ENCODE measurements around the gene GLCCI1.
"Not testable (repeated sequence)": the region's sequence is repeated elsewhere in the genome, so short reads cannot be mapped to it uniquely, and the experiment has no call there.

GLCCI1 gene

DNA sequence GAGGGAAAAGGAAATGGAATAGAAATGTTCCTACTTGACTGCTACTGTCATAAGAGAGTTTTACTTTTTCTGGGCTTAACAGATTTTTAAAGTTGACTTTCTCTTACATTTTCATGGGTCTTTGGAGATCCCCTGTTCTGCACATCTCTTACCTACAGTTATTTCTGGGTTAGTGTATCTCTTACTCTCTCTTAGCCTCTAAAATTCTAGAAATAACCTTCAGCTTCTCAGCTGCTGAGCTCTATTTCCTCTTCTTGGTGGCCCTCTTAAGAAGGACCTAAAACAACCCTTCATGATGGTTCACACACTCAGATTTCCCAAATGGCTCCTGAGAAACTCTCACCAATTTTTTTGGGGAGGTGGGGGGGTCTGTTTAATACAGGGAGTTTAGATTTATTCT is 79.5 kb downstream of the GLCCI1 start:
- DNase-seq (ENCODE audit: low read depth in 2 of 2) = not testable (repeated sequence)

DNA sequence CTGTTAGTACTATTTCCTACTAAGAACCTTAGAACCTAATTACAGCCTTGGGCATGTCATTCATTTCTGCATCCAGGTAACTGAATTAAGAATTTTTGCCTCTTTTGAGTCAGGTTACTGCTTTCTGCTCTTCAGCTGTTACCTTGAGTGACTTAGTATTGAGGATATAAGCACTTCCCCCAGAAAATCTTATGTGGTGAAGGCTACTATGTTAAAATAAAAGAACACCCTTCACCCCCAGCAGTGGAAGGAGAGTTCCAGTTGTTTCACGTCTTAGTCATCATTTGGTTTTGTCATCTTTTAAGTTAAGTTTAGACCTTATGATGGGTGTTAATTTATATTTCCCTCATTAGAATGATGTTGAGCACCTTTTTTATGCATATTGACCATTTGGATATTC is 82.8 kb downstream of the GLCCI1 start:
- DNase-seq (ENCODE audit: low read depth in 2 of 2) = no peak

DNA sequence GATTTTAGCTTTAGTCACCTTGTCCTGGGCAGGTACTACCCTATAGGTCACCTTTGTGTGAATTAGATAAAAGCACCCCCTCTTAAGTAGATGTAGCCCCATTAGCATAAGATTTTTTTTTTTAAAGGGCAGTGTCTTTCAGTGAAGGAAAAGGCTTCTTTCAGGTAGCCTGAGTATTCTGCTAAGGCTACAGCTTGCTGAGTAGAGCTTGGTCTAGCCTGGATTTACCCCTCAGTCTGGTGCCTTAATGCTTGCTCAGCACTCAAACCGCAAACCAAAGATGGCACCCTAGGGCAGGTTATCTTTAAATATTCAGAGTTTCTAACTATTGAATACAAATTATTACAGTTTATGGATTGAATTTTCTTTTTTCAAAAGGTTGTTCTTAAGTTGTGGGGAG is 83.4 kb downstream of the GLCCI1 start:
- DNase-seq (ENCODE audit: low read depth in 2 of 2) = no peak

DNA sequence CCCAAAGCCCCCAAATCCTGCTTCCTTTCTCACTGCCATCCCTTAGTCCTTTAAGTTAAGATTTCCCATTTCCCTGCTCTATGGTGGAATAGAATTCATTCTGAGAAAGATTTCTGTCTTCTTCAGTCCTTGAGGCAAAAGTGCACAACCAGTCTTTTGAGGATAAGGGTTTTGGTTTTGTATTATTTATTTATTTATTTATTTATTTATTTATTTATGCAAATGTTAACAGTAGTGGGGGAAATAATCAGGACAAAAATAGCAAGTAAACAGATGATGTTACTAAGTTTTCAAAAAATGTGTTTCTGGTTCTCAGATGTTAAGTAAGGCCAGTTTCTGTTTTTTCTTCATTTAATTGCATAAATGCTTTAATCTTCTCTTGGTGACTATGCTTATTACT is 84.2 kb downstream of the GLCCI1 start:
- DNase-seq (ENCODE audit: low read depth in 2 of 2) = no peak

DNA sequence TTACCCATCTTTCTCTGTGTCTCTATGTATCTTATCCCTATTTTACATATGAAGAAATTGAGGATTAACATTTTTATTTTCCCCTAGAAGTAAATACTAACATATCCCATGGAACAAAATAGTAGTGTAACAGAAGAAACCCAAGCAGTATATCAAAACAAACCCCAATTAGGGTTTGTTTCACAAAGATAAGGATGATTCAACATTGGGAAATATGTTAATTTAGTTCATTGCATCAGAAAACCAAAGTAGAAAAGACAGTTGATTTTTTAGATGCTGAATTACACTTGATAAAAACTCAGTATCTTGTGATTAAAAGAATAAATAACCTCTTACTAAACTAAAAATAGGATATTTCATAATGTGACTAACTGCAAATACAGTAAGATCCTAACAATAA is 87.8 kb downstream of the GLCCI1 start:
- DNase-seq (ENCODE audit: low read depth in 2 of 2) = no peak

GRCh38 chr7:8057566-8057965 is 89.0 kb downstream of the GLCCI1 start:
- DNase-seq (ENCODE audit: low read depth in 2 of 2) = no peak

DNA sequence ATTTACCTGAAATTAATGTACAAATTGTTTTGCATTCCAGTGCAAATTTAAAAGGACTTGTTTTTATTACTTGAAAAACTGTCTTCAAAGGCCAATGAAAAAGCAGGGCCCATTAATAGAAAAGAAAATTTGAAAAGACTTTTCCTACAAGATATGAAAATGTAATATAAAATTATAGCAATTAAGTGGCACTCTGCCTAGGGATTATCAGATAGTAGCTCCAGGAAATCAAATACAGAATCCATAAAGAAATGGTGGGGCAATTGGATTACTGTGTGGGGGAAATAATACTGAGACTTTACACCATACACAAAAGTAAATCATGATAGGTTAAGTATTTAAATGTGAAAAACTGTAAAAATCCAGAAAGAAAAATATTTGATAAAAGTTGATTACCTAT is 89.7 kb downstream of the GLCCI1 start:
- DNase-seq (ENCODE audit: low read depth in 2 of 2) = no peak

GRCh38 chr7:8058852-8059251 is 90.3 kb downstream of the GLCCI1 start:
- no peak for DNase-seq (ENCODE audit: low read depth in 2 of 2)

DNA sequence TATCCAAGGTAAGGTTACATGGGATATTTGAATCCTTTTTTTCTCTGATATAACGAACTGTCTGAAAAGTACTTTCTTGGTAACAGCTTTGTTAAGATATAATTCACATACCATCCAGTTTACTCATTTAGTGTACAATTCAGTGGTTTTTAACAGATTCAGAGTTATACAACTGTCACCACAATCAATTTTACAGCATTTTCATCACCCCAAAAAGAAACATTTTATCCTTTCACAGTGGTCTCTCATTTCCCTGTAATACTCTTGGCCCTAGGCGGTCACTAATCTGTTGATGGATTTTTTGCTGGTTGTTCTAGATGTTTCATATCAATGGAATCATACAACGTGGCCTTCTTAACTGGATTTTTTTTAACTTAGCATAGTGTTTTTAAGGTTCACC is 91.6 kb downstream of the GLCCI1 start:
- no peak for DNase-seq (ENCODE audit: low read depth in 2 of 2)

DNA sequence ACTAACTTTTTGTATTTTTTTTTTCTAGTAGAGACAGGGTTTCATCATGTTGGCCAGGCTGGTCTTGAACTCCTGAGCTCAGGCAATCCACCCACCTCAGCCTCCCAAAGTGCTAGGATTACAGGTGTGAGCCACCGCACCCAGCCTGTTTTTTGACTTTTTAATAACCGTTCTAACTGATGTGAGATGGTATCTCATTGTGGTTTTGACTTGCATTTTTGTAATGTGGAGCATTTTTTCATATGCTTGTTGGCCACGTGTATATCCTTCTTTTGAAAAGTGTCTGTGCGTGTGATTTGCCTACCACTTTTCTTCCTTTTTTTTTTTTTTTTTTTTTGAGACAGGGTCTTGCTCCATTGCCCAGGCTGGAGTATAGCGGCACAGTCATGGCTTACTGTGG is 94.7 kb downstream of the GLCCI1 start:
- not testable (repeated sequence) for DNase-seq (ENCODE audit: low read depth in 2 of 2)

- no peak for DNase-seq (ENCODE audit: low read depth in 2 of 2)
Measured at GRCh38 chr7:8063706-8064297, 95.2 kb downstream of the GLCCI1 start.

DNA sequence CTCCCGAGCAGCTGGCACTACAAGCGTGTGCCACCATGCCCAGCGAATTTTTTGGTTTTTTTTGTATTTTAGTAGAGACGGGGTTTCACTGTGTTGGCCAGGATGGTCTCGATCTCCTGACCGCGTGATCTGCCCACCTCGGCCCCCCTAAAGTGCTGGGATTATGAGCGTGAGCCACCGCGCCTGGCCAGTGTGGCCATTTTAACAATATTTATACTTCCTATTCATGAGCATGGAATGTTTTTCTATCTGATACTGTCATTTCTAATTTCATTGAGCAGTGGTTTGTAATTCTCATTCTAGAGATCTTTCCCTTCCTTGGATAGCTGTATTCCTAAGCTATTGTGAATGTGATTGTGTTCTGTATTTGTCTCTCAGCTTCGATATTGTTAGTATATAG is 96.2 kb downstream of the GLCCI1 start:
- DNase-seq (ENCODE audit: low read depth in 2 of 2) = no peak

DNA sequence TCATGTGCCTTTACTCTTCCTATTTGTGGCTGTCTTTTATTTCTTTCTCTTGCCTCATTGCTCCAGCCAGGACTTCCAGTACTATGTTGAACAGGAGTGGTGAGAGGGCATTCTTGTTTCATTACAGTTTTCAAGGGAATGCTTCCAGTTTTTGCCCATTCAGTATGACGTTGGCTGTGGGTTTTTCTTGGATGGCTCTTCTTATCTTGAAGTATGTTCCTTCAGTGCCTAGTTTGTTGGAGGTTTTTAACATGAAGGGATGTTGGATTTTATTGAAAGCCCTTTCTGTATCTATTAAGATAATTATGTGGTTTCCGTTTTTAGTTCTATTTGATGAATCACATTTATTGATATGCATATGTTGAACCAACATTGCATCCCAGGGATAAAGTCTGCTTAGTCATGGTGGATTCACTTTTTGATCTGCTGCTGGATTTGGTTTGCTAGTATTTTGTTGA is 96.8 kb downstream of the GLCCI1 start:
- no peak for DNase-seq (ENCODE audit: low read depth in 2 of 2)

- DNase-seq (ENCODE audit: low read depth in 2 of 2) = no peak
Measured at GRCh38 chr7:8068892-8069686, 100.5 kb downstream of the GLCCI1 start.

GRCh38 chr7:8070451-8071180 is 102.0 kb downstream of the GLCCI1 start:
- DNase-seq (ENCODE audit: low read depth in 2 of 2) = no peak

GRCh38 chr7:8078418-8078817 is 109.8 kb downstream of the GLCCI1 start:
- no peak for DNase-seq (ENCODE audit: low read depth in 2 of 2)

- no peak for DNase-seq (ENCODE audit: low read depth in 2 of 2)
Measured at GRCh38 chr7:8082762-8083161, 114.2 kb downstream of the GLCCI1 start.

GRCh38 chr7:8084836-8085235 is 116.2 kb downstream of the GLCCI1 start:
- no peak for DNase-seq (ENCODE audit: low read depth in 2 of 2)

DNA sequence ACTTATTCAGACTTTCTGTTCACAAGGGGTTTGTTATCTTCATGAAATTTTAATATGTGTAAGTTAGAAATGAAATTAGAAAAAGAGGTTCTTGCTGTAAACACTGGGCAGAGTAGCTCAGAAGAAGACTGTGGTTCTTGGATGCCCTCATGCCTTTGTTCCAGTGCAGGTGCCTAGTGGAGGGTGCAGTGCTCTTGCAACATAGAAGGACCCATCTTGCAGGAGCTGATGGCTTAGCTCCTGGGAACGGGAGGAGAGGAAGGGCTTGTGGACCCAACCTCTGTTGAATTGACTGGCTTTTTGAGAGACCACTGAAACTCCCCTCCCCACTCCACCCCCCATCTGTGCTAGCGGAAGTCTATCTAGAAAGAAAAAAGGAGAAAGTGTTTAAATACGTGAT is 116.8 kb downstream of the GLCCI1 start:
- DNase-seq (ENCODE audit: low read depth in 2 of 2) = no peak

DNA sequence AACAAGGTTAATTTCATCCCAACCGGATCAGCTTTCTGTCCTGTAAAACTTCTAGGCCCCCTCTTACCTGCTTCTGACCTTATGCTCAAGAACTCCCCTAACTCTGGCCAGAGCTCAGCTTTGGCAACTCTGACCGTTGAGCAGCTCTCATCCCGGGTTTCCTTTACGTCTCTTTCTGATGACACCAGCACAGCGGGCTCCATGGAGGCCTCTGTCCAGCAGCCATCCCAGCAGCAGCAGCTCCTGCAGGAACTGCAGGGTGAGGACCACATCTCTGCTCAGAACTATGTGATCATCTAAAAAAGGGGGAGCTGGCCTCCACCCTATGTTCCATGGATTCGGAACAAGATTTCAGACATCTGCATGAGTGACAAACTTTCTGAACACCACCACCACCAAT is 117.6 kb downstream of the GLCCI1 start:
- DNase-seq (ENCODE audit: low read depth in 2 of 2) = no peak

DNA sequence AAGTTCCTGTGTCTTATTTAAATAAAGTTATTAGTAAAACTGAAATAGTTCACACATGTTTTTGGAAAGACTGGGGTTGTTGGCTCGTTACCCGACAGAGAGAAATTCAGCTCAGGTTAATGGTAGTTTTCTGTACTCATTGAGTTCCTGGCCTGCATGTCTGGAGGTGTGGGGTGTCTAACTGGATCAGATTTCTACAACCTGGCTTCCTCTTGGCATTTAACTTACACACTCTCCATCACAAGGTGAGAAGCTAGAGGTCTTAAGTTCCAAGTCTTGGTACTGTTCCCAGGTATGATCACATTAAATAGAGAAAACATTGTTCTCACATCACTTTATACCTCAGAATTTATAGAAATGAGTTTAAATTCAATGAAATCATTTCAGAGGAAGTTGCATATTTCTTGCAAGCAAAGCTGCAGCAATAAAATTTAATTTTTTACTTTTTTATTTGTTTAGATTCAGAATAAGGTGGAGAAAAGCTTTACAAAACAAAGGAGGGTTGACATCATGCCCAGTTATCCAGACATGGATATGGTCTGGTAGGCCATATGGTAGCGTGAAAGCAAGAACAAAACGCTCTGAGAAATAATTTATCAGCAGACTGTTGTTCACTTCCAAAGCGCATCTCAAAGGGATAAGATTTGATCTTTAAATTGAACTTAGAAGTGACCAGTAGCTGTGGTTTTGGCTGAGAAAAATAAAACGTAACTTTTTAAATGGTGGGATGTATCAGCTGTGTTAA is 120.6 kb downstream of the GLCCI1 start:
- no peak for DNase-seq (ENCODE audit: low read depth in 2 of 2)

- DNase-seq (ENCODE audit: low read depth in 2 of 2) = no peak
Measured at GRCh38 chr7:8092140-8092539, 123.5 kb downstream of the GLCCI1 start.

All from stimulated activated CD8-positive, alpha-beta memory T cell treated with anti-CD3 and anti-CD28 coated beads, Interleukin-7, amount 100 ng/mL, for 4 hours (primary cell).